GM21360 (cell line): ENCODE results near the gene RHOF.

Experiments used
- ATAC-seq: cut with Tn5 transposase; IDR thresholded peaks from one replicate; pipeline ENCODE4 v1.9.1; 2021; ENCODE audit warnings: mild to moderate bottlenecking, moderate library complexity; ENCODE audit not compliant: unreplicated experiment

RHOF gene, protein sequence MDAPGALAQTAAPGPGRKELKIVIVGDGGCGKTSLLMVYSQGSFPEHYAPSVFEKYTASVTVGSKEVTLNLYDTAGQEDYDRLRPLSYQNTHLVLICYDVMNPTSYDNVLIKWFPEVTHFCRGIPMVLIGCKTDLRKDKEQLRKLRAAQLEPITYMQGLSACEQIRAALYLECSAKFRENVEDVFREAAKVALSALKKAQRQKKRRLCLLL

DNA sequence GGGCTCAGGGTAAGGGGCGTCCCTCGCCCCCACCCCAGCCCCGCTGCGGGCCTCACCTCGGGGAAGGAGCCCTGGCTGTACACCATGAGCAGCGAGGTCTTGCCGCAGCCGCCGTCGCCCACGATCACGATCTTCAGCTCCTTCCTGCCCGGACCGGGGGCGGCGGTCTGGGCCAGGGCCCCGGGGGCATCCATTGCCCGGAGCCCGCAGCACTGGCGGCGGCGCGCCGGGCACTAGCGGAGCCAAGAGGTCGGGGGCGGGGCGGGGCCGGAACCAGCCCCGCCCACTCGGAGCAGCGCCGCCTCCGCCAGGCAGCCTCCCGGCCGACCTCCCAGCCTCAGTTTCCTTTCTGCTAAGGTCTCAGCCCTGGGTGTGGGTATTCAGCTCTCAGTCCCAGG, at the start of gene RHOF:
Gene RHOF, minus strand, starts transcription at position 249 of the 398 bp plus-strand sequence. Its CDS starts 55 bp downstream, at position 194.
- peak; percentile 23 for ATAC-seq

DNA sequence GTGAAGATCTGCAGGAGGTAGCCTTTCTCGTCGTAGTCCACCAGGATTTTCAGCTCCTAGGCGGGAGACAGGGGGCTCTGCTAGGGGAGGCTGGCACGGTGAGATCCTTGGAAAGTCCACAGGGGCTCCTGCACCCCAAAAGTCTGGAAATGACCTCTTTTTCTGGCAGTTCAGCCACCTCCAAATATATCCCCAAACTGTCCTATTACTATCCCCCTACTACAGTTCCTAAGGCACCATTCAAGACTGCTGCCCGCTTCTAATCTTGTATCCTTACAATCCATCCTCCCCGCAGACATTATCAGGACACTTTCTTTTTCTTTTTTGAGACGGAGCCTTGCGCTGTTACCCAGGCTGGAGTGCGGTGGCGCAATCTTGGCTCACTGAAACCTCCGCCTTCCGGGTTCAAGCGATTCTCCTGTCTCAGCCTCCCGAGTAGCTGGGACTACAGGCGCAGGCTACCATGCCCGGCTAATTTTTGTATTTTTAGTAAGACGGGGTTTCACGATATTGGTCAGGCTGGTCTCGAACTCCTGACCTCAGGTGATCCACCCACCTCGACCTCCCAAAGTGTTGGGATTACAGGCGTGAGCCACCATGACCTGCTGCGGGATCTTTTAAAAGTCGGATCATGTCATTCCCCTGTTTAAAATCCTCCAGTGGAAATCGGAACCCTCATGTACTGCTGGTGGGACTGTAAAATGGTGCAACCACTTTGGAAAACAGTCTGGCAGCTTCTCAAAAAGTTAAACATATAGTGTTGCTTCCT, 46.7 kb upstream of the RHOF start:
- no peak for ATAC-seq

GRCh38 chr12:121839106-121839992, 45.9 kb upstream of the RHOF start:
- ATAC-seq: peak; percentile 95

DNA sequence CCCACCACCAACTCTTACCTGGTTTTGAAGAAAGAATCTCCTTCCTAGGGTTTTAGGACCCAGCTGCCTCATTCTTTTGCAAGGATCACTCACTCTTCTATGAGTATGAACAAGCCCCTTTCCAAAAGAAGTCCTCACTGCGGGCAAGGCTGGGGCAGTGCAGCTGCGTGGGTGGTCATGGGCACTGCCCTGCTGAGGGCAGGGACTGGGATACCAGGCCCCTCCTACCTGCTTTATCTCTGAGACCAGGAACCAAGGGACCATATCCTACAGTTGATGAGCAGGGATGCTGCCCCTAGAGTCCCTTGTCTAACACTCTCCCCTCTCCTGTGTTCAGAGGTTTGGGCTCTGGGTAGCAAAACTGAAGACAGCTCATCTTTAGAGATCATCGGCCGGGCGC, 44.6 kb upstream of the RHOF start:
- ATAC-seq: no peak

GRCh38 chr12:121837680-121838079, 44.2 kb upstream of the RHOF start:
- no peak for ATAC-seq

- ATAC-seq: no peak
These were observed 38.2 kb upstream of the RHOF start for GRCh38 chr12:121831571-121832245.

DNA sequence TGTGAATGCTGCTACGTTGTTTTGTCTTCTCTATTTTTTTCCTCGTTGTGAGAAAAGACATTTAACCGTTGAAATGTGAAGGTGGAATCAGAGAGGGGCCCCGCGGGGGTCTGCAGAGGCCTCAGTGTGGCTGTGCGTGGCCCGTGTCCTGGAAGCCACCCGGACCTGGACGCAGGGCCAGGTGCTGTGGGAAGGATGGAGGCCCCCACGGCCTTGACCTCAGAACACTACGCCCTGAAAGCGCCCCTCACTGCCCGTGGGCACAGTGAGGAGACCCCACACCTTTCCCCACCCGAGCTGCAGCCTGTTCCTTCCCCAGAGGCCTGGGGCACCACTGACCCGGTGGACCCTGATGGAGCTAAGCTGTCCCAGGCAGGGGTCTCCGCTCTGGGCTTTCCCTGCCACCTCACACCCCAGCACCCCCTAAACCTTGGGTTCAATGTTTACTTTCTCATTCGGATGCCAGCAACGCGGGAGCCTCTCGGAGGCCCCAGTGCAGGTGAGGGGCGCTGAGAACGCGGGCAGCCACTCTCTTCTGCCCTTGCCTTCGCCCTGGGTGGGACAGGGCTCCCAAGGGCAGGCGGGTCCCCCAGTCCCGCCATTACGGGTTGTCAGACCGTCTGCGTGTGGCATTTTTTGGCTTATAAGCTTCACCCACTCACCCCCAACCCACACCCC, 37.2 kb upstream of the RHOF start:
- no peak for ATAC-seq

- ATAC-seq: no peak
These were observed 36.6 kb upstream of the RHOF start for GRCh38 chr12:121830134-121830533.

DNA sequence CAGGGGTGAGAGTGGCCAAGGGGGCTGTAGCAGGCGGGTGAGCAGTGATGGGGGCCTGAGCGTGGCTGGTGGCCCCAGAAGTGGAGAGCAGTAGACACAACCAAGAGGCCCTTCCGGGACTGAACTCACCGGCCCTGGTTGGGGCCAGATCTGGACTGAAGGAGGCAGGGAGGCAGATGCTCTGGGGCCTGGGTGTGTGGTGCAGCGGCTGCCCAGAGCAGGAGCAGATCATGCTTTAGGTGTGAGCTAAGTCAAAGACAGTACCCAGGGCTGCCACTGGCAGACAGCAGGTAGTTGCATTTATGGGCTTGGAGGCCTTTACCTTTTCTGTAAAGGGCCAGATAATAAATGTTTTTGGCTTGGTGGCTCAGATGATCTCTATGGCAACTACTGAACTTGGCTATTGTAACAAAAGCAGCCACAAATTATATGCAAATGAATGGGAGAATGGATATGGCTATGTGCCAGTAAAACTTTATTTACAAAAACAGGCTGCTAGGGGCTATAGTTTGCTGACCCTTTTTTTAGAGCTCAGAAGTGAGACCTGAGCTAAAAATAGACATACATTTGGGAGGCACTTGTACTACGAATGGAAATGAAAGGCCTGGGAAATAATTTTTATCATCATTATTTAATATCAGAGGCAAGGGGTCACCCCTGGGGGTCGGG, 35.9 kb upstream of the RHOF start:
- no peak for ATAC-seq

GRCh38 chr12:121828826-121829225, 35.3 kb upstream of the RHOF start:
- no peak for ATAC-seq

- no peak for ATAC-seq
These were observed 34.8 kb upstream of the RHOF start for GRCh38 chr12:121828306-121828705.

- ATAC-seq: no peak
These were observed 34.0 kb upstream of the RHOF start for GRCh38 chr12:121827351-121828099.

- no peak for ATAC-seq
These were observed 33.0 kb upstream of the RHOF start for GRCh38 chr12:121826318-121827150.

DNA sequence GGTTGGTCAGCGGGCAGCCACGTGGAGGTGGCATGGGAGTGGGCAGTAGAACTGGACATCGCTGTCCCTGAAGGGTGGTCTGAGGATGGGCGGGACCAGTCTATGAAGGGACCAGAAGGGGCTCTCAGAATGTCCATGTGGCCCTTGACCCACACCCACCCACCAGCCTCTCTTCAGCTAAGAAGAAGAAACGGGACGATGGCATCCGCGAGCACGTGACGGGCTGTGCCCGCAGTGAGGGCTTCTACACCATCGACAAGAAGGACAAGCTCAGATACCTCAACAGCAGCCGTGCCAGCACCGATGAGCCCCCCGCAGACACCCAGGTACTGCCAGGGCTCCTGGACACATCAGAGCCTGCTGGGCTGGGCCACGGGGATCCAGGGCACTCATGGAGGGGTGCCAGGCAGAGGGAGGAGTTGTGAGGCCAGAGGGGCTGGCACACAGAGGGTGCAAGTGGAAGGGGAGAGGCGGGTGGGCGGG, 31.6 kb upstream of the RHOF start:
- no peak for ATAC-seq

DNA sequence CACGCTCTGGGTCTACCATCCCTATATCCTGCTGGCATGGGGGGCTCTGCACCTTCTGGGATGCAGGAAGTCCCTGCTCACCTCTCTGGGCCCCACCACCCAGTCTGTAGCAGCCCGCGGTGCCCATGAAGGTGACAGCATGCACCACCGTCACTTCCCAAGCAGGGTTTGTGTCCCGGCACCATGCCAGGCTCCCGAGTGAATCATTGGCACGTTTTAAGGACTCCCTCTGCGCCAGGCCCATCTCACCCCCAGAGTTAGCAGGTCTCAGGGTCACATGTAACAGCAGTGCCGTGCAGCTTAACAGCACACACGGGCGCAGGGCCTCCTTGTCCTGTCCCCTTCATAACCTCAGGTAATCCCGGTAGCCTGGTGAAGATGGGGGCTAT, 30.2 kb upstream of the RHOF start:
- ATAC-seq: no peak

DNA sequence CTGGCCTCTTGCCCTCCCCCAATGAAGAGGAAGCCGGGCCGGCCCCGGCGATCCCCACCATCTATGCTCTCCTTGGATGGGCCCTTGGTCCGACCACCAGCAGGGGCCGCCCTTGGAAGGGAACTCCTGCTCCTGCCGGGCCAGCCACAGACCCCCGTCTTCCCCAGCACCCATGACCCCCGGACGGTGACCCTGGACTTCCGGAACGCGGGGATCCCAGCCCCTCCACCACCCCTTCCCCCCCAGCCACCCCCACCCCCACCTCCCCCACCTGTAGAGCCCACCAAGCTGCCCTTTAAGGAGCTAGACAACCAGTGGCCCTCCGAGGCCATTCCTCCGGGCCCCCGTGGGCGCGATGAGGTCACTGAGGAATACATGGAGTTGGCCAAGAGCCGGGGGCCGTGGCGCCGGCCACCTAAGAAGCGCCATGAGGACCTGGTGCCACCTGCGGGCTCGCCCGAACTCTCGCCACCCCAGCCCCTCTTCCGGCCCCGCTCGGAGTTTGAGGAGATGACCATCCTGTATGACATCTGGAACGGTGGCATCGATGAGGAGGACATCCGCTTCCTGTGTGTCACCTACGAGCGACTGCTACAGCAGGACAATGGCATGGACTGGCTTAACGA, 29.7 kb upstream of the RHOF start:
- no peak for ATAC-seq

DNA sequence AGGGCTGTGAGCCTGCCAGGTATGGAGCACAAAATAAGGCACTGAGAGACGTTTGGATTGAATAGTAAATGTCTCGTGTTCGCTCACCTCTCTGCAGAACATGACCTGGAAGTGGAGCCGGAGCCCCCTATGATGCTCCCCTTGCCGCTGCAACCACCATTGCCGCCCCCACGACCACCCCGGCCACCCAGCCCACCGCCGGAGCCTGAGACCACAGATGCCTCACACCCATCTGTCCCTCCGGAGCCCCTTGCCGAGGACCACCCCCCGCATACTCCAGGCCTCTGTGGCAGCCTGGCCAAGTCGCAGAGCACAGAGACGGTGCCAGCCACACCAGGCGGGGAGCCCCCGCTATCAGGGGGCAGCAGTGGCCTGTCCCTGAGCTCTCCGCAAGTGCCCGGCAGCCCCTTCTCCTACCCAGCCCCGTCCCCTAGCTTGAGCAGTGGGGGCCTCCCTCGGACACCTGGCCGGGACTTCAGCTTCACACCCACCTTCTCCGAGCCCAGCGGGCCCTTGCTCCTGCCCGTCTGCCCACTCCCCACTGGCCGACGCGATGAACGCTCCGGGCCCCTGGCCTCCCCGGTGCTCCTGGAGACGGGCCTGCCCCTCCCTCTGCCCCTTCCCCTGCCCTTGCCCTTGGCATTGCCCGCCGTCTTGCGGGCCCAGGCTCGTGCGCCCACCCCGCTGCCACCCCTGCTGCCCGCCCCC, 29.1 kb upstream of the RHOF start:
- no peak for ATAC-seq
